ENCODE measurements around the gene FNDC10. TPM values are rescaled to one million over a fixed set of nuclear protein-coding genes. Genes with fewer than 3 reads are reported as not detected.

The FNDC10 gene
- total RNA-seq, 1 donor from 2014 or later = 4.1 TPM

DNA sequence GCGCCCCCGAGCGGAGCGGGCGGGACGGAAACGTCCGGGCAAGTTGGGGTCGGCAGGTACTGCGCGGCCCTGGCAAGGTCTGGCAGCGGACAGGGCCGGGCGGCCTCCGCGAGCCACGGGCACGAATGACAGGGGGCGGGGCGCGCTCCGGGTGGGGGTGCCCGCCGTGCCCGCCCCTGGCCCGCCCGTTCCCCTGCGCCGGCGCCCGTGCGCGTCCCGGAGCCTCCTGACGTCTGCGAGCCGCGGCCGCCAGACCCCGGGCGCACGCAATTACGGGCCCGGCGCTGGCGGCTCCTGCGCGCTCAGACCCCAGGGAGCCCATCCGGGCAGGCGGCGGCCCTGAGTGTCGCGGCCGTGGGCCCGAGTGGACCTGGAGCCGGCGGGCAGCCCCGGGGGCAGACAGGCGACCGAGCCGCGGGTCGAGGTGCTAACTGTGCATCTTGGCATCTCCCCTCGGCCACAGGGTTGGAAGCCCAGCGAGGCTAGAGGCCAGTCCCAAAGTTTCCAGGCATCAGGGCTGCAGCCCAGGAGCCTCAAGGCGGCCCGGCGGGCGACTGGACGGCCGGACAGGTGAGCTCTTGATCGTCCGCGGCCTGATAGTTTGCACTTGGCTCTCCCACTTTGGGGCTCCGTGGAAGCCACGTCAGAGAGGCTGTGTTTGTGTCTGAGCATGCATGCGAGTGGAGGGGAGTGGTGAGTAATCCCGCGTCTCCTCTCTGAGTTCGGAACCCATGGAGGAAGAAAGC lies 16.3 kb upstream of the FNDC10 start:
- DNase-seq (ENCODE audit: low spot score) = no peak

DNA sequence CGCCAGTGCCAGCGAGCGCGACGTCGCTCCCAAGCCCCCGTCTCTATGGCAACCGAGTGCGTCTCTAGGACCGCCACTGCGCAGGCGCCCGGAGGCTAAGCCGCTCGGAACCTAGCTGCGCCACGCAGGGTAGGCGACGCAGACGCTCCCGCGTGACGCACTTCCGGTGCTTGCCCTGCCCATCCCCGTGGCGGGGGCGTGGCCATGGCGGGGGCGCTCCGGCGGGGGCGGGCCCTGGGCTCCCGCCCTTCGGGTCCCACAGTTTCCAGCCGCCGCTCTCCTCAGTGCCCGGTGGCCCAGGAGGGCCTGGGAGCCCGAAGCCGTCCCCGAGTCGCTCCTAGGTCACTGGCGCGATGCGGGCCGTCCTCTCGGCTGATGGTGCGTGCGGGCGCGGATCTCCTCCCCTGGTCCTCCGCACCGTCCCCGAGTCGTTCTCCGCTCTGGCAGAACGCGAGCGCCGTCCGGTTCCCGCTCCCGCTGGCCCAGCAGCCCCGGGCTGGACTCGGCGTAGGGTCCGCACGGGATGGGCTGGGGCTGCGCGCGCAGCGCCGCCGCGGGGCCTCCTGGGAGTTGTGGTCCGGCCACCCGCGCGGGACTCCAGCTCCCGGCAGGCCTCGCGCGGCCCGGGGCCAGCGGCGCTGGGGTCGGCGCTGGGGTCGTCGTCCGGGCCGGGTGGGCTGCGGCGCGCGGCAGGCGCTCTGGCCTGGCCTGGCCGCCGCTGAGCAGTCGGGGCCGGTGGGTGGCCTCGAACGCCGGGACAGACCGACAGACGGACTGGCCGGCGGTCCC lies 15.5 kb upstream of the FNDC10 start, which contains the start of gene MIB2:
Gene MIB2 (plus strand): TSS at position 245 of the 789 bp plus-strand sequence. CDS start 7,953 bp downstream, outside the sequence.
- peak; percentile 96 for DNase-seq (ENCODE audit: low spot score)

DNA sequence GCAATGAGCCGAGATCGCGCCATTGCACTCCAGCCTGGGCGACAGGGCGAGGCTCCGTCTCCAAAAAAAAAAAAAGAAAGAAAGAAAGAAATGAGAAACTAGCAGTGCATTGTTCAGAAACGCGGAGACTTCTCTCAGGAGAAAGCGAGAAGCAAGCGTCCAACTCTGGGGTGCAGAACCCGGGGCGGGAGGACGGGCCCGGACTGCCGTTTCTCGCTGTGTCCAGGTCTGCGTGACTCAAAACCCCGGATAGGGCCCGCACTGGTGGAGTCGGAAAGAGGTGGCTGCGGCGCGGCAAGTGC lies 15.0 kb upstream of the FNDC10 start:
- no peak for DNase-seq (ENCODE audit: low spot score)

DNA sequence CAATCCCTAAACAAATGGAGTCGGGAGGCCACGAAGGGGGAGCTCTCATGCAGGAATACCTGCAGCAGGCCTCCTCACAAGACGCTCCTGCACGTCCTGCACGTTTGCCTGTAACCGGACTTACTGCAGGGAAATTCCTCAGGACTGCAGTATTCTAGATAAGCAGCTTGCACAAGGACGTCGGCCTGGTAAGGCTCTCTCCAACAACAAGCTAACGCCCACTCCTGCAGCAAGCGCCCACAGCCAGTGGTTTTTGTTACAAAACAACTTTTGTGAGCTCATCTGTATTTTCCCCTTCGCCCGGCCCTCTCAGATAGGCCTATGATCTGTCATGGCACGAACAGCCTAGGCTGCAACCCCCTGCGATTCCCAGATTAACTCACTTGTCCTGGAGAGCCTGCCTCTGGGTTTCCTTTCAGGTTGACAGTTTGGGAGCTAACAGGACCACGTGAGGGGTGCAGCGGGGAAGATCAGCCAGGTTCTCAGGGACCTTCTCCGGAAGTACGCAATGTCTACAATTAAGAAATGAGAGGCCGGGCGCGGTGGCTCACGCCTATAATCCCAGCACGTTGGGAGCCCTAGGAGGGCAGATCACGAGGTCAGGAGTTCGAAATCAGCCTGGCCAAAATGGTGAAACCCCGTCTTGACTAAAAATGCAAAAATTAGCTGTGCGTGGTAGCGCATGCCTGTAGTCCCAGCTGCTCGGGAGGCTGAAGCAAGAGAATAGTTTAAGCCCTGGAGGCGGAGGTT lies 14.4 kb upstream of the FNDC10 start:
- DNase-seq (ENCODE audit: low spot score) = no peak

DNA sequence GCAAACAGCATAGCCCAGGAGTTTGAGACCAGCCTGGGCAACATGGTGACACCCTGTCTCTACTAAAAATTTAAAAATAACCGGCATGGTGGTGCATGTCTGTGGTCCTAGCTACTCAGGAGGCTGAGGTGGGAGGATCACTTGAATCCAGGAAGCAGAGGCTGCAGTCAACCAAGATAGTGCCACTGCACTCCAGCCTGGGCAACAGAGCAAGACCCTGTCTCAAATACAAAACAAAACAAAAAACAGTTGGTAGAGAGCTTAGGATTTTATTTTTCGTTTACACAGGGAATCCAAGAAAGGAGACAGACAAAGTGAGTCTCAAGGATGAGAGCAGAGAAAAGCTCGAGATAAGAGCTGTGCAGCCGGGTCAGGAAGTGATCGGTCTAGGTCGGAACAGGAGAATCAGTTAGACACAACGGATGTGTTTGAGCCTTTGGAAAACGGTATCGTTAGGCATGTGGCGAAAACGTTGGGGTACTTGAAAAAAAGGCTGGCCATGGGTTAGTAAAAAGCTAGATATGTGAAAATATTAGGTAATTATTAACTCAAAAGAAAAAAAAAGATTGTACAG lies 13.7 kb upstream of the FNDC10 start:
- DNase-seq (ENCODE audit: low spot score) = no peak

DNA sequence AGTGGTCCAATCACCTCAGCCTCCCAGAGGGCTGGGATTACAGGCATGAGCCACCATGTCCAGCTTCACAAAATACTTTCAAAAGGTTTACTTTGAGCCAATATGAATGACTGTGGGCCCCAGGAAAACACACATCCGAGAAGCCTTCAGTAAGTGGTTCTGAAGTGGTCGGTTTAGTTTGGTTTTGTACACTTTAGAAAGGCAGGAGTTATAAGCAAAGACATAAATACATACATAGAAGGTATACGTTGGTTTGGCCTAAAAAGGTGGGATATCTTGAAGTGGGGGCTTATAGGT lies 12.1 kb upstream of the FNDC10 start:
- no peak for DNase-seq (ENCODE audit: low spot score)

DNA sequence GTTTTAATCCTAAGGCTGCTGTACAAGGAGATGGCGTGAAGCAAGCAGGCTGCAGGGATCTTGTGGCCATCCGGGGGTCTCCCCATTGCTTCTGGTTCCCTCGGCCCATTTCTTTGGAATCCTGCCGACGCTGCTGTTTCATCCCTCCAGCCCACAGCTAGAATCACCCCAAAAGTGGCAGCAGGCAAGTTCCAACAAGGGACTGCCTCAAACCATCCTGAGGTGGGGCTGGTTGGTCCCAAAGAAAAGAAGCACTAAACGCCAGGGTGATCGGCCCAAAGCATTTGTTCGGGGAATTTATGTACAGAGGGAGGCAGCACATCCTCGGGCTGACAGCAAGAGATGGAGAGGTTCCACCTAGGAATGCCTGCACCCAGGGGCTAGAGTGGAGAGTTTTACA lies 10.9 kb upstream of the FNDC10 start:
- no peak for DNase-seq (ENCODE audit: low spot score)

DNA sequence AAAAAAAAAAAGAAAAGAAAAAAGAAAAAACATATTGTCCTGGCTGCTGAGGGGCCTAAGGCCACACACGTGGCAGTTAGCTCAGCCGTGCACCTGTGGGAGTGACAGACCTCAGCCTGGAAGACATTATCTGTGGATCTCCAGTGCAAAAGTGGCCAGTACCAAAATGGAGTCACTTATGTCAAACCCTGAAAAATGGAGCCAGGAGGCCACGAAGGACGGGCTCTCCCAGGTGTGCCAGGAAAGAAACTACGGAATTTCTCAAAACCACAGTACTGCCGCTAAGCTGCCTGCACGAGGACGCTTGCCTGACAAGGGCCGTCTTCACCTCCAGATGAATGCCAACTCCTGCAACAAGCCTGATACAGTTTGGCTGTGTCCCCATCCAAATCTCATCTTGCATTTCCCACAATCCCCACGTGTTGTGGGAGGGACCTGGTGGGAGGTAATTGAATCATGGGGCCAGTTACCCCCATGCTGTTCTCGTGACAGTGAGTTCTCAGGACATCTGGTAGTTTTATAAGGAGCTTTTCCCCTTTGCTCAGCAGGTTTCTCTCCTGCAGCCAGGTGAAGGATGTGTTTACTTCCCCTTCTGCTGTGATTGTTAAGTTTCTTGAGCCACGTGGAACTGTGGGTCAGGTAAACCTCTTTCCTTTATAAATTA lies 10.0 kb upstream of the FNDC10 start:
- DNase-seq (ENCODE audit: low spot score) = no peak

DNA sequence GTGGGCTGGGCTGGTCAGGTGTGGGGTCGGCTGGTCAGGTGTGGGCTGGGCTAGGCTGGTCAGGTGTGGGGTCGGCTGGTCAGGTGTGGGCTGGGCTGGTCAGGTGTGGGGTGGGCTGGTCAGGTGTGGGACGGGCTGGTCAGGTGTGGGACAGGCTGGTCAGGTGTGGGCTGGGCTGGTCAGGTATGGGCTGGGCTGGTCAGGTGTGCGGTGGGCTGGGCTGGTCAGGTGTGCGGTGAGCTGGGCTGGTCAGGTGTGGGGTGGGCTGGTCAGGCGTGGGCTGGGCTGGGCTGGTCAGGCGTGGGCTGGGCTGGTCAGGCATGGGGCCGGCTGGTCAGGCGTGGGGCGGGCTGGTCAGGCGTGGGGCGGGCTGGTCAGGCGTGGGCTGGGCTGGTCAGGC lies 6.3 kb upstream of the FNDC10 start:
- DNase-seq (ENCODE audit: low spot score) = no peak

DNA sequence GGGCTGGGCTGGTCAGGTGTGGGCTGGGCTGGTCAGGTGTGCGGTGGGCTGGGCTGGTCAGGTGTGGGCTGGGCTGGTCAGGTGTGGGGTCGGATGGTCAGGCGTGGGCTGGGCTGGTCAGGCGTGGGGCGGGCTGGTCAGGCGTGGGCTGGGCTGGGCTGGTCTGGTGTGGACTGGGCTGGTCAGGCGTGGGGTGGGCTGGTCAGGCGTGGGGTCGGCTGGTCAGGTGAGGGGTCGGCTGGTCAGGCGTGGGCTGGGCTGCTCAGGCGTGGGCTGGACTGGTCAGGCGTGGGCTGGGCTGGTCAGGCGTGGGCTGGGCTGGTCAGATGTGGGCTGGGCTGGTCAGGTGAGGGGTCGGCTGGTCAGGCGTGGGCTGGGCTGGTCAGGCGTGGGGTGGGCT lies 5.8 kb upstream of the FNDC10 start:
- no peak for DNase-seq (ENCODE audit: low spot score)

DNA sequence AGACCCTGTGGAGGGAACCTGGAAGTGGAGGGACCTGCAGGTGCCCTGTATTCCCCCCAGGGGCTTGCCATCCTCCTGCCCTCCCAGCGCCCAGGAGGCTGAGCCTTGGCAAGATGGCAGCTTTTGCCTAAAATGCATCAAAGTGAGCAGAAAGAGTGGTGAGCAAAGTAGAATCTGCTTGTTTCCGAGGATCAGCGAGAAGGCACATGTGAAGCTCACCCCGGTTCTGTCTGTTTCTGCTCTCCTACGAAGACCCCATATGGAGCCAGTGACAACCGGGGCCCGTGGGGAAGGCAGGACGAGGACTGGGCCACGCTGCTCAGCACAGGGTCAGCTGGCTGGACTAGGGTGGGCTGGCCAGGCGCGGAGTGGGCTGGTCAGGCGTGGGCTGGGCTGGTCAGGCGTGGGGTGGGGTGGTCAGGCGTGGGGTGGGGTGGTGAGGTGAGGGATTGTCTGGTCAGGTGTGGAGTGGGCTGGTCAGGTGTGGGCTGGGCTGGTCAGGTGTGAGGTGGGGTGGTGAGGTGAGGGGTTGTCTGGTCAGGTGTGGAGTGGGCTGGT lies 5.2 kb upstream of the FNDC10 start:
- DNase-seq (ENCODE audit: low spot score) = no peak

DNA sequence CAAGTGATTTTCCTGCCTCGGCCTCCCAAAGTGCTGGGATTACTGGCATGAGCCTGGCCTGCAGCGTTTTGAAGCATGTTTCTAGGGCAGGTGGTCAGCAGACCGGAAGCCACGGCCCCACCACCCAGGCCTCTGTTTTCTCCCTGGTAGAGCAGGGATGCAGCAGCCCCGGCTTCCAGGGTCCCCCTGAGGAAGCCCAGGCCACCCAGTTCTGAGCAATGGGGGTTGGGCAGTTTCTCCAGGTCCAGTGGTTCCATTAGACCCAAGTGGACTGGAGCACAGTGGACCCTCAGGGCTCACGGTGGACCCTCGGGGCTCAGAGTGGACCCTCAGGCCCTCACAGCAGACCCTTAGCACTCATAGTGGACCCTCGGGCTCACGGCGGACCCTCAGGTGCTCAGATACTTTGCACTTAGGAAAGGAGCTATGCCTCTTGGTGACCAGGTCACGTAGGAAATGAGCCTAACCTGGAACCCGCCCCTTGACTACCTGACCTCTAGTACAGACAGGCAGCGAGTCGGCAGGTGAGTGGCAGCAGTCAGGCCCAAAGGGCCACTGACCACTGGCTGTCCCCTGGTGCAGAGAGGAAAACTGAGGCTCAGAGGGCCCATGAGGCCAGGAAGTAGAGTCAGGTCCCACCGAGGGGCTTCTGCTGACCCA lies 4.6 kb upstream of the FNDC10 start:
- no peak for DNase-seq (ENCODE audit: low spot score)

DNA sequence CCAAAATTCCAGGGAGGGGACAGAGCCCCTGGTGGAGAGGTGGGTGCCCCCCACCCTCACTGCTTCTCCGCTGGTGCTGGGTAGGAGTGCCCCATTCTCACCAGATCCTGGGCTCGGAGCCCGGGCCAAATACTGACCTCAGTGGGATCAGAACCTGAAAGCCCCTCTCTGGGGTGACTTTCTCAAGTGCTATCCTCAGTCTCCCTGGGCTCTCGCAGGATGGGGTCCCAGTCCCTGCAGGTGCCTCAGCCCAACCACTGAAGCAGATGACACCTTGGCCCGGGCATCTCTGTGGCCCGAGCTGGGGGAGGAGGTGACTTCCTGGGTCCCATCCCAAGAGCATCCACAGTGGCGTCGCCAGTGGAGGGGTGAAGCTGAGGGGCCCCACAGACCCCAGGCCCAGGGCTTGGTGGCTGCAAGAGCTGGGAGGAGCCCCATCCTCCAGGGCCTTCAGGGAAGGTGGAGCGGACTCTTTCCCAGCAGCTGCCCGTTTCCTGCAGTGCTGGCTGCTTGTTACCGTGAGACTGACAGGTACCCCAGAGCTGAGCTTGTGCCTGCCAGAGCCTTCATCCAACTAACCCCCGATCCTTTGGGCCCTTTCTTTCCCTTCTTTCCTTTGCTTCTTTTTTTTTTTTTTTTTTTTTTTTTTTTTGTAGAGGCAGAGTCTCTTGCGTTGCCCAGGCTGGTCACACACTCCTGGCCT lies 3.9 kb upstream of the FNDC10 start:
- no peak for DNase-seq (ENCODE audit: low spot score)

DNA sequence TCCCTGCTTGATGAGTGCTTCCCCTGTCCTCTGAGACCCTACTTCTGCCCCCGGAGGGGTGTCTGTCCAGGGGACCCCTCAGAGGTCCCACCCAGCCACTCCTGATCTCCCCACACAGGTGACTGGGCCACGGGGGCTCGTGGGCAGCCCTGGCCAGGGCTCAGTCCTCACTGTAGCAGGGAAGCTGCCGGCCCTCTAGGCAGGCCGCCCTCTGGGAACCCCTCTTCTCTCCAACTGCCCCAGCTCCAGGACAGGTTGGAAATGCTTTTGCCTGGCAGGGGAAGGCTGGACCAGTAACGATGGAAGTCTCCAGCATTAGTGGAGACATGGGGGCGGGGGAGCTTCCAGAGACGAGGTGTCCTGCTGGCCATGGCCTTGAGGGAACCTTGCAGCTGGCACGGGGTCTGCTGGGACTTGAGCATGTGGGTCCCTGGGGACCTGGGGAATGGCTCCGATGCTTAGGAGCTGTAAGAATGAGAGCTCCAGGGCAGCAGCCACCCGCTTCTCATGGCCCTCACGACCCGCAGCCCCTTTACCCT lies 3.1 kb upstream of the FNDC10 start:
- DNase-seq (ENCODE audit: low spot score) = no peak

DNA sequence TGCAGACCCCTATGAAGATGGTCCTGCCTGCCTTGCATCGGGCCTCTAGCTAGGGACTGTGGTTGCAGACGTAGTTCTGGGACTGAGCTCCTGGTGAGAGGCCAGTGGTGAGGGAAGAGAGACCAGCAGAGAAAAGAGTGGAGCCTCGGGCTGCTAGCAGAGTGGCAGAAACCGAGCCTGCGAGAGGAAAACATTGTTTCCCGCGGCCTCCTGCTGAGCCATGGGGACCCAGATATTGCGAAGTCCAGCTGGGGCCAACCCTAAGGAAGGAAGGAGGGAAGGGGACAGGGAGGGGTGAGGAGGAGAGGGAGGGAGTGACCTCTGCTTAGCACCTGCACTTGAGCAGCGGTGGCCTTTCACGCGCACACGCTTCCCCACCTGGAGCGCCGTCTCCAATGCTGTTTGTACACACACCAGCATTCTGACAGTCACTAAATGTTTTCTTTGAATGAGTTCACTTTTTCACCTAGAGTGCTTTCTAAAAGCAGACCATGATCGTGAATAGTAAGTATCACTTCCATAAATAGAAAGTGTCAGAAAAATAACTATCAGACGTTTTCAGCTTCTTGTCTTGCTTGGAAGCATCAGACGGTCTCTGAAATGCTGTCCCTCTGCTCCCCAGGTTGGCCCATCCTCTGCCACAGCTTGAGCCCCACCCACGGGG lies 2.5 kb upstream of the FNDC10 start:
- no peak for DNase-seq (ENCODE audit: low spot score)

DNA sequence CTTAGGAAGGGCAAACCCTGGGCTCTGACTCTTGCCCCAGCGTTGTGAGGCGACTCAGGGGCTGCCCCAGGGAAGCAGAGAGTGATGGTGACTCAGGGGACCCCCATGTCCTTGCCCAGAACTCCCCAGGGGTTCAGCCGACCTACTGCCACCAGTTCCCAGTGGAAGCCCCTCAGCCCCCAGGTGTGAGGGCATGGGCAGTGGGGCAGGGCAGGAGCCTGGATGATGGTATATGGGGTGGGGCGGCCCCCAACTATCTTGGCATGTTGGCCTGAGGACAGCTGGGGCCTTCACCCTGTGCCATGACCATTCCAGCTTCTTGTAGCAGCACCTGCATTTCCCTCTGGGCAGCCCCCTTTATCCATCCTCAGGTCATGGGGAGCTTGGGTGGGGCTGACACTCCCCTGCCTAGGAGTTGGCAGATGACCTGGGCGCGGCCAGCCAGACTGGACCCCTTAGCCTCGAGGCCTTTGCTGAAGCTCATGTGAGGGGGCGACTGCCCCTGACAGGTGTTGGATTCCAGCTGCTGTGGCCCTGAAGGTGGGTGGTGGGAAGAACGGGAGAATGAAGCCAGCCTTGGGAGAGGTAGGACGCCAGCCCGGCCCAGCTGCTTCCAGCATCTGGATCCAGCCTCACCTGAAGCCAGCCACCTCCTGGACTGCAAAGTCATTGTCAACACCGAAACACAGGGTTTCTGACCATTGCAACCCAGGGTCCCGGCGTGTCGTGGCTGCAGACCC lies 1.8 kb upstream of the FNDC10 start:
- no peak for DNase-seq (ENCODE audit: low spot score)

DNA sequence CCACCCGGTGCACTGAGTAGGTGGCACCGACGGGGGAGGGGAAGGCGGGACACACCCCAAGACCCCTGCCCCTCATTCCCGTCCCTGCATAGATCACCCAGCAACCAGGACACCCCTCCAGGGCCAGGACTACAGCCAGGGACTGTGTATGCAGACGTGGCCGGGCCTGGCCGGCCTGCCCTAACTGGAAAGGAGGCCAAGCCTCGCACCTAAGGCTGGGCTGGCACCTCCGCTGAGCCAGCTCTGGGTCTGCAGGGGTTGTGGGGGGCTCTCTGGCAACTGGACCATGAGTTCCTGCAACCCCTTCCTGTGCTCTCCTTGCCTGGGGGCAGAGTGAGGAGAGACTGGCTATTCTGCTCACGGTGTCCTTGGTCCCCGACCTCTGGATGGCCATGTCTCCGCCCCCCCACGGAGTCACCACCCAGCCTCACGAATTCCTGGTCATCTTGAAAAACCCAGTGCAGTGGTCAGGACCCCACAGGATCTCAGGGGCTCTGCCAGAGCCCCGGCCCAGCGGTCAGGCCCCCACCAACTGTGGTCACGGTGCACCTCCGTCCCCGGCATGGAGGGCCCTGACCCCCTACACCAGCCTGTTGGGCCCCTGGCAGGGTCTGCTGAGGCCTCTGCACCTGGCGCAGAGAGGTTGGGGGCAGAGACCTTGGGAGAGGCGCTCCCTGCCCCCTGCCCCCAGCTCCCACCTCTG lies 1.1 kb upstream of the FNDC10 start:
- DNase-seq (ENCODE audit: low spot score) = no peak
